GM12801 (cell line): ENCODE data around the gene MSANTD2.

ENCODE experiments used
- TF ChIP-seq, protein P1 (sequence below): IDR thresholded peaks from one replicate; pipeline ENCODE4 v1.5.1; 2011; ENCODE audit warnings: control low read depth; ENCODE audit not compliant: insufficient read length; ENCODE audit errors: extremely low read depth

The MSANTD2 gene

DNA sequence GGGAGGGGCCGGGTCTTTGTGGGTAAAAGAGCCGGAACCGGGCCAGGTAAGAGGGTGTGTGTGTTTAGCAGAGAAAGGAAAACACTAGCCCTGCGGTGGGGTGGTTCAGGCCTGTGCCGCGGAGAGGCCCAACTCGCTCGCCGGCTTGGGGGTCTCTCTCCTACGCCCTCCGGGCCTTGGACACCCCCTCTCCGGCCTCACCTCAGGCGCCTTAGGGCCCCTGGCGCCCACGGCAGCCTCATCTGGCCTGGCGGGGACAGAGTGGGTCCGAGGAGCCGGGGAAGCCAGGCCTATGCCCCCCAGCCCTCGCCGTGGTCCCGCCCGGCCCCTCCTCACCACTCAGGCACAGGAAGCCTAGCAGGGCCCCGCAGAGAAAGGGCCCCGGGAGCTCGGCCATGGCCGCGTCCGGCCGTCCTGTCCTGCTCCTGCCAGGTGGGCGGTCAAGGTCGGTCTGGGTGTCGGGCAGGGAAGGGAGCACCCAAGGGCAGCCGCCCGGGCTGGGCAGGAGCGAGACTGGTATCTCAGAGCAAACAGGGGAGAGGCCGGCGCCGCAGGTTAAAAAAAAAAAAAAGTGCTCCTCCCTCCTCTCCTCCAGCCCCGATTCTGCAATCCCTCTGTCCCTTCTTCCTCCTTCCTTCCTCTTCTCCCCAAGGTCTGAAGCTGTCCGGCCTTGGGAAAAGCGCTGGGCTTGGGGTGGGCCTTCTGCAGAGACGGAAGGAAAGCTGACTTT is 48.3 kb downstream of the MSANTD2 start, which contains the start of gene VSIG2:
VSIG2 (minus strand) TSS at position 515 of the 730 bp plus-strand sequence; CDS start at position 397, 118 bp downstream.
- TF ChIP-seq, protein P1, sequence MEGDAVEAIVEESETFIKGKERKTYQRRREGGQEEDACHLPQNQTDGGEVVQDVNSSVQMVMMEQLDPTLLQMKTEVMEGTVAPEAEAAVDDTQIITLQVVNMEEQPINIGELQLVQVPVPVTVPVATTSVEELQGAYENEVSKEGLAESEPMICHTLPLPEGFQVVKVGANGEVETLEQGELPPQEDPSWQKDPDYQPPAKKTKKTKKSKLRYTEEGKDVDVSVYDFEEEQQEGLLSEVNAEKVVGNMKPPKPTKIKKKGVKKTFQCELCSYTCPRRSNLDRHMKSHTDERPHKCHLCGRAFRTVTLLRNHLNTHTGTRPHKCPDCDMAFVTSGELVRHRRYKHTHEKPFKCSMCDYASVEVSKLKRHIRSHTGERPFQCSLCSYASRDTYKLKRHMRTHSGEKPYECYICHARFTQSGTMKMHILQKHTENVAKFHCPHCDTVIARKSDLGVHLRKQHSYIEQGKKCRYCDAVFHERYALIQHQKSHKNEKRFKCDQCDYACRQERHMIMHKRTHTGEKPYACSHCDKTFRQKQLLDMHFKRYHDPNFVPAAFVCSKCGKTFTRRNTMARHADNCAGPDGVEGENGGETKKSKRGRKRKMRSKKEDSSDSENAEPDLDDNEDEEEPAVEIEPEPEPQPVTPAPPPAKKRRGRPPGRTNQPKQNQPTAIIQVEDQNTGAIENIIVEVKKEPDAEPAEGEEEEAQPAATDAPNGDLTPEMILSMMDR: no peak

DNA sequence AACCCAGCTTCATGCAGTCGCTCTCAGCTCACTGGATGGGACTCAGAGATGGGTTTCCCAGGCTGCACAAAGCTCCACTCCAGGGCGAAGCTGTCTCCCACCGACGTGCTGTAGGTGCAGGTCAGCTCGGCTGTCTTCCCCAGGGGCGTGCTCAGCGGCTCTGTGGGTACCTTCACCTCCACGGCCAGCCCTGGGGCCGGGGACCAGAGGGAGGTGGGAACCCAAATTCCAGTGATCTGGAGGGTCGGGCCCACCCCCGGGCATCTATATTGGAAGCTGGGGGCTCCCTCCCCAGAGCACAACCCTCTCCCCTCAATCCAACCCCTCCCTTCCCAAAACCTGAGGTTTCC is 48.8 kb downstream of the MSANTD2 start:
- TF ChIP-seq, protein P1: no peak

DNA sequence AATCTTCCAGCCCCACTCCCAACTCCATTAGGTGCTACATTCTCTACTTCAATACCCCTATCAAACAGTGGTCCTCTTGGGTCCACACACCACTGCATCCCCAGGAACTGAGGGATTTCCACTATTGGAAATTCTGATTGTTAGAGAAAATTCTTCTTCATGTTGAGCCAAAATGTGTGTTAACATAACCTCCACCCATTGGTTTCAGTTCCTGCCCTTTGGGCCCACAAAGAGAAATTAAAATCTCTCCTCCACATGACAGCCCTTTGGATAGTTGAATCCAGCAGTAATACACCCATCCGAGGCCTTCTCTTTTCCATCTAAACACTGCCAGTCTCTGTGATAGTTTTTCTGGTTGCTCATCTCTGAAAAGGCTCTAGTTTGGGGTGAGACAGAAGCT is 50.3 kb downstream of the MSANTD2 start:
- TF ChIP-seq, protein P1: no peak

DNA sequence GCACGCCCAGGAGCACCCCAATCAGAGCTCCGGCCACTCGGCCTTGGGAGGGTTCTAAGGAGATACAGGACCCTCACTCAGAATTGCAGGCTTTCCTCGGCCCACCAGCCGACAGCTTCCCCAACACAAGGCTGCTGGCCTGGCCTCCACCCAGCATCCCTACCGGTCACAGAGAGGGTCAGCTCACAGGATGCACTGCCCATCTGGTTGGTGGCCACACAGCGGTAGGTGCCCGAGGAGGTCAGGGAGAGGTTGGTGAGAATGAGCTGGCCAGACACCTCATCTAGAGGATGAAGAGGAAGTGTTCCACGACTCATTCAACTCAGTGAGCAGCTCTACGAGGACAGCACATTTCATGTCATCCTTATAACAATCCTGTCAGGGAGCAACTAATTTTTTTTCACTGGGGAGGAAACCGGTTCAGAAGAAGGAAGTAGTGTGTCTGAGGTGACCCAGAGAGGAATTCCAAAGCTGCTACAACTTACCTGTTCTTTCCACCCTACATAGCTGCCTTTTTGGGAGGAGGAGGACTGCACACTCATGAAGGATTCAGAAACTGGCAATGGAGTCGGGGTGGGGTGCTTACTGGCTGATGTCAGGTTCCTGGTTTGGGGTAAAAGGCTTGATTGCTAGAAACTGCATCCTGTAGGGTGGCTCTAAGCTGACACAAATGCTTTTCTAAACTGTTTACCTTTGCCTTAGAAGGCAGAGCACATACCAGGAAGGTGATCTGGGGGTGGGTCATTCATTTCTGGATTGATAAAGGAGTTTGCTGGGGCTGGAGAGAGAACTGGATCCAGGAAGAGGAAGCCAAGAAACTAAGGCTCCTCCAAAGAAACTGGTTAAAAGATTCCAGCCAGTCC is 51.5 kb downstream of the MSANTD2 start:
- TF ChIP-seq, protein P1: no peak

DNA sequence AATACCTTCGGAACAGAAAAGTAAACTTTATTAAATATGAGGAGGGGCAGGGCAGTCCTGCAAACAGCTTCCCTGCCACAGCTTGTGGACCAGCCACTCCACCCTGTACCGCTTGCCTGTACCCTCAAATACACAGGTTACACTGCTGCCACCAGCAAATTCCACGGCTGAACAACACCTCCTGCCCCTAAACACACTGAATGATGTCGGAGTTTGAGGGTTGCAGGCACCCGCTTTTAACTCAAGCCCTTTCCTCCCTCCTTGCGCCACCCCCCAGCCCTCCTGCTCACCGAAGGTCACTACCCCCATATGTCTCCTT is 52.1 kb downstream of the MSANTD2 start:
- TF ChIP-seq, protein P1: no peak

DNA sequence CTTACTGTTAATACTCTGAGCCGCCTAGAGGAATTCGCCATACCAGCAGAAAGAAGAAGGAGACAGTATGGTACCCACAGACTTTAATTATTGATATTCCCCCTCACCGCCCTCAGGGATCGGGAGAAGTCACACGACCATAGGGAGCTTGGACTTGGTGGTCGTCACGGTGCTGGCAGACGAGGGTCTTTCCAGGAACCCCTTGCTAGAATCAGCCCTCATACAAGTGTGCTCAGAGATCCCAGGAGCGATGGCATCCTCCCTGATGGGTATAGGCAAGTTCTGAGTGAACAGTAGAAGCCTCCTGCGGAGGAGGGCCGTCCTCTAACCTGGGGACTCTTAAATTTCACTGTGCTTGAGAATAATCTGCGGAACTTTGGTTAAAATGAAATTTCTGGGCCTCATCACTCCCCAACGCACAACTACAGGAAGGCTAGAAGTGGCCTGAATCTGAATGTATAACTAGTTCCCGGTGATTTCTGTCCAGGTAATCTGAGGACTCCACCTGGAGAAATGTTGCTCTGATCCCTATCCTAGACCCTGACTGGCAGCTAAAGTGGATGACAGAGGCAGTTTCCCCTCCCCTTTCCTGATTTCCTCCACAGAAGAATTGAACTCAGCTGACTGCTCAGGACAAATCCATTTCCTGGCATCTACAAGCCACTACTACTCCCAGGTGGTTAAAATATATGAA is 52.7 kb downstream of the MSANTD2 start:
- TF ChIP-seq, protein P1: no peak

DNA sequence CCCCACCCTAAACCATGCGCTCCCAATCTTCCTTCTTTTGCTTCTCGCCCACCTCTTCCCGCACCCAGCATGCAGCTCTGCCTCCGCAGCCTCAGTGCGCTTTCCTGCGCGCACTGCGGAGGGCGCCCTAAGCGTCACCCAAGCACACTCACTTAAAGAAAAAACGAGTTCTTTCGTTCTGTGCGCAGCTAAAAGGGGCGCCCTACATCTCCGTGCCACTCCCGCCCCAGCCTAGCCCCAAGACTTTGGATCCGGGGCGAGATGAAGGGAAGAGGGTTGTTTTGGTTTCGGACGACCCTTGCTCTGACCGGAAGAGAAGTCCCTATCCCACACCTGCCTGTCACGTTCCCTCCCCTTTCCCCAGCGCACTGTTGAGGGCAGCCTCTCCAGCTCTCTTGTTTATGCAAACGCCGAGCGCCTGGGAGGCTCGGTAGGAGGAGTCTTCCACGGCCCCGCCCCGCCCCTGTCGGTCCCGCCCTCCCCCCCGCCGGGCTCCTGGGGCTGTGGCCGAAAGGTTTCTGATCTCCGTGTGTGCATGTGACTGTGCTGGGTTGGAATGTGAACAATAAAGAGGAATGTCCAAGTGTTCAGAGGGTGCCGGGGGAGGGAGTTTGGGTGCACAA is 53.5 kb downstream of the MSANTD2 start:
- TF ChIP-seq, protein P1: no peak
